Pancreas (tissue), 10 donors: ENCODE results near the gene TAF7L. TPM values are rescaled to one million over a fixed set of nuclear protein-coding genes. Genes with fewer than 3 reads are reported as not detected.

Experiments
- ATAC-seq, 4 donors: fragments of 200-7000 bp; cut with Tn5 transposase; one replicate each; pipeline versions ENCODE4 v1.8.0 to v1.9.1; 2020; ENCODE audit warnings: mild to moderate bottlenecking in 4 of 4, moderate library complexity in 4 of 4
- DNase-seq, 6 donors: peaks; one replicate each; pipeline ENCODE4 v3.0.0-alpha.2; 2020
- FAIRE-seq: peaks from 2 replicates; lab custom pipeline; 2012; peaks lifted over from hg19 to GRCh38; lab: Jason Lieb, UNC
- H3K27ac ChIP-seq, 4 donors: fragments of 200-600 bp; sonication (generic); 1 replicate in 3 of 4; 2 replicates in 1 of 4; pipeline versions ENCODE4 v1.5.0 to v1.8.0; 2020
- H3K27me3 ChIP-seq, 4 donors: fragments of 200-600 bp; one replicate each; pipeline ENCODE4 v1.8.0; 2021
- H3K36me3 ChIP-seq, 3 donors: fragments of 200-600 bp; sonication (generic) in 1 of 3; one replicate each; pipeline versions ENCODE4 v1.5.0 to v1.8.0; 2020 to 2021
- H3K4me1 ChIP-seq, 3 donors: fragments of 200-600 bp; one replicate each; pipeline ENCODE4 v1.8.0; 2021
- H3K4me3 ChIP-seq, 4 donors: fragments of 200-600 bp; sonication (generic) in 2 of 4; one replicate each; pipeline versions ENCODE4 v1.5.0 to v1.8.0; 2020 to 2021
- H3K9me3 ChIP-seq, 4 donors: fragments of 200-600 bp; one replicate each; pipeline ENCODE4 v1.8.0; 2021
- CTCF ChIP-seq, 4 donors: fragments of 200-600 bp; sonication (generic) in 3 of 4; IDR thresholded peaks; one replicate each; pipeline versions ENCODE4 v1.5.0 to v1.8.0; 2021; ENCODE audit warnings: antibody characterized with exemption in 4 of 4
- WGBS, 2 donors: extraction: QIAGEN DNeasy Blood & Tissue Kit; methylation state at CpG; one replicate each; pipeline ENCODE4 v1.1.7; 2013; 5-methylcytosine and 5-hydroxymethylcytosine counted together
- intact Hi-C, 3 donors: fragments of 100-400 bp; cut with DNase I; formaldehyde crosslinking; loops; one replicate each; pipeline versions ENCODE4 v1.11.1 to v1.14.2; 2022
- polyA plus RNA-seq, 2 donors: library from polyadenylated mRNA; stranded (reverse); fragments of 200-250 nt; gene quantifications; one replicate each; pipeline ENCODE4 v1.2.3, GENCODE V29; 2013
- total RNA-seq, 6 donors: library from RNA; stranded (reverse); fragmentation: NEBNext Ultra II Directional in 4 of 6; extraction: Animal tissue kit (Norgen Biotek cat#: 25700) in 4 of 6; gene quantifications; one replicate each; pipeline versions ENCODE4 v1.2.1 to v1.2.4, GENCODE V29; 2021 to 2023
- donor health status: healthy with polysubstance abuse.
- donor health status: DM: no; HTN: no; CAD: no; lungs with moderate emphysema.
- donor health status: DM: no; HTN: no; CAD: no.
- donor health status: control.
- donor health status: control.
- donor health status: Bipolar disorder and iron deficiency.
- donor health status: DM: yes; HTN: yes; CAD: no.
- donor health status: DM: no; HTN: no; CAD: no.
- donor health status: DM: no; HTN: no; CAD: no.
- donor health status: DM: yes; HTN: yes; CAD: no.

TAF7L gene
- total and polyA plus RNA-seq, 8 donors, result 0.05 to 0.08 TPM; not detected in 6

- no peak for DNase-seq
- Histone ChIP-seq H3K27me3 (peaks cover 0 to 3% (median 0%) of the 10 kb centered on the region in 4 donors), H3K4me3 (no peak within 1 kb of the TSS), H3K4me1 (no peaks in the 10 kb centered on the region), H3K9me3 (no peaks in the 10 kb centered on the region), H3K27ac (no peak within 1 kb of the TSS), H3K36me3 (no peaks in the 10 kb centered on the region)
- WGBS, 2 donors, result 75 to 82% methylated on average over 7 of the region's 7 CpGs
- TF ChIP-seq CTCF (IDR thresholded peaks at IDR 0.05), result no peak
- intact Hi-C loops, result no loop called here
- no peak for ATAC-seq
- no peak for FAIRE-seq
Observed at GRCh38 chrX:101219116-101219863, 71.8 kb downstream of the TAF7L start, which contains the start of gene DRP2. TSS of gene DRP2 (plus strand) at chrX:101219786. CDS start at chrX:101231648, 11,862 bp downstream.

Other genes with a start within 250 kb of the TAF7L start
- 10 to 100 TPM in 1 of 6 donors, 1 to 10 TPM in 5; 6.1 to 11.4 (median 7.5) TPM for gene TRMT2B, start 239.2 kb downstream of the TAF7L start, total RNA-seq
- 1 to 10 TPM; 7.3 to 7.4 TPM for gene TRMT2B, start 239.2 kb downstream of the TAF7L start, polyA plus RNA-seq
- gene TMEM35A, start 212.5 kb downstream of the TAF7L start, total RNA-seq, result under 1 TPM in 5 of 6 donors, not detected in 1; 0.08 to 0.25 (median 0.14) TPM
- under 1 TPM; 0.34 to 0.59 TPM for gene TMEM35A, start 212.5 kb downstream of the TAF7L start, polyA plus RNA-seq
- under 1 TPM in 5 of 6 donors, not detected in 1; 0.16 to 0.44 (median 0.35) TPM for gene CENPI, start 193.1 kb downstream of the TAF7L start, total RNA-seq
- gene CENPI, start 193.1 kb downstream of the TAF7L start, polyA plus RNA-seq, result under 1 TPM; 0.26 to 0.34 TPM
- gene DRP2, start 71.5 kb downstream of the TAF7L start, total RNA-seq, result under 1 TPM in 3 of 6 donors, not detected in 3; 0.06 to 0.31 (median 0.06) TPM
- gene DRP2, start 71.5 kb downstream of the TAF7L start, polyA plus RNA-seq, result under 1 TPM; 0.02 to 0.04 TPM
- gene TIMM8A, start 57.4 kb upstream of the TAF7L start, total RNA-seq, result 1 to 10 TPM; 2.7 to 6.5 (median 5.7) TPM
- gene TIMM8A, start 57.4 kb upstream of the TAF7L start, polyA plus RNA-seq, result 1 to 10 TPM; 2.0 to 3.2 TPM
- 1 to 10 TPM in 3 of 6 donors, under 1 TPM in 3; 0.43 to 5.6 (median 0.97) TPM for gene BTK, start 94.9 kb upstream of the TAF7L start, total RNA-seq
- 1 to 10 TPM in 1 of 2 donors, under 1 TPM in 1; 0.53 to 1.7 TPM for gene BTK, start 94.9 kb upstream of the TAF7L start, polyA plus RNA-seq
- gene RPL36A, start 99.7 kb upstream of the TAF7L start, total RNA-seq, result 100 to 1,000 TPM in 4 of 6 donors, 10 to 100 TPM in 2; 78.4 to 258 (median 115) TPM
- 1,000 to 10,000 TPM; 1,169 to 1,515 TPM for gene RPL36A, start 99.7 kb upstream of the TAF7L start, polyA plus RNA-seq
- 10 to 100 TPM in 1 of 6 donors, 1 to 10 TPM in 5; 5.1 to 12.8 (median 7.3) TPM for gene GLA, start 116.6 kb upstream of the TAF7L start, total RNA-seq
- 10 to 100 TPM; 11.2 to 20.5 TPM for gene GLA, start 116.6 kb upstream of the TAF7L start, polyA plus RNA-seq
- 10 to 100 TPM; 15.0 to 32.8 (median 23.3) TPM for gene HNRNPH2, start 116.9 kb upstream of the TAF7L start, total RNA-seq
- gene HNRNPH2, start 116.9 kb upstream of the TAF7L start, polyA plus RNA-seq, result 10 to 100 TPM; 16.2 to 42.5 TPM
- 1 to 10 TPM; 3.2 to 9.4 (median 6.4) TPM for gene ARMCX4, start 194.1 kb upstream of the TAF7L start, total RNA-seq
- gene ARMCX4, start 194.1 kb upstream of the TAF7L start, polyA plus RNA-seq, result 10 to 100 TPM; 11.9 to 13.5 TPM